MM.1S (cell line): ENCODE data around the gene TMSB4X.

Source experiments
- EZH2 ChIP-seq: fragments of 300-600 bp; sonication (generic); optimal IDR thresholded peaks from 2 replicates; pipeline ENCODE3; 2017; ENCODE audit warnings: low read depth, mild to moderate bottlenecking, antibody characterized with exemption, low read length, mixed read lengths
- TF ChIP-seq, protein P1 (sequence below): fragments of 300-600 bp; sonication (generic); IDR thresholded peaks from 2 replicates; pipeline ENCODE4 v1.5.1; 2016; ENCODE audit warnings: antibody characterized with exemption, low read length, mixed read lengths

DNA sequence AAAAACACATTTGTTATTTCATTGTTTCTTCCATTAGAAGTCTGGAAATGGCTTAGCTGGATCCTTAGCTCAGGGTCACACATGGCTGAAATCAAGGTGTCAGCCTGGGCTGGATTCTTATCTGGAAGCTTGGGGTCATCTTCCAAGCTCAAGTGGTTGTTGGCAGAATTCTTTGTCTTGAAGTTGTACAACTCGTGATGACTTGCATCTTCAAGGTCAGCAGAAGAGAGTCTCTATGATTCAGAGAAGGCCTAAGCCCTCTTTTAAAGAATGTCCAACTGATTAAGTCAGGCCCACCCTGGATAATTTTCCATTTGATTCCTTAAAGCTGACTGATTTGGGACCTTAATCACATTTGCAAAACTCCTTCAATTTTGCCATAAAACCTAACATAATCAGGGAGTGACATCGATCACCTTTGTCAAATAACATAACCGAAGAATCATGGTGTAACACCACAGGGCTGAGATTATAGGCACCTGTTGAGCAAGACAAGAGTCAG is 22.1 kb downstream of the TMSB4X start:
- TF ChIP-seq, protein P1, sequence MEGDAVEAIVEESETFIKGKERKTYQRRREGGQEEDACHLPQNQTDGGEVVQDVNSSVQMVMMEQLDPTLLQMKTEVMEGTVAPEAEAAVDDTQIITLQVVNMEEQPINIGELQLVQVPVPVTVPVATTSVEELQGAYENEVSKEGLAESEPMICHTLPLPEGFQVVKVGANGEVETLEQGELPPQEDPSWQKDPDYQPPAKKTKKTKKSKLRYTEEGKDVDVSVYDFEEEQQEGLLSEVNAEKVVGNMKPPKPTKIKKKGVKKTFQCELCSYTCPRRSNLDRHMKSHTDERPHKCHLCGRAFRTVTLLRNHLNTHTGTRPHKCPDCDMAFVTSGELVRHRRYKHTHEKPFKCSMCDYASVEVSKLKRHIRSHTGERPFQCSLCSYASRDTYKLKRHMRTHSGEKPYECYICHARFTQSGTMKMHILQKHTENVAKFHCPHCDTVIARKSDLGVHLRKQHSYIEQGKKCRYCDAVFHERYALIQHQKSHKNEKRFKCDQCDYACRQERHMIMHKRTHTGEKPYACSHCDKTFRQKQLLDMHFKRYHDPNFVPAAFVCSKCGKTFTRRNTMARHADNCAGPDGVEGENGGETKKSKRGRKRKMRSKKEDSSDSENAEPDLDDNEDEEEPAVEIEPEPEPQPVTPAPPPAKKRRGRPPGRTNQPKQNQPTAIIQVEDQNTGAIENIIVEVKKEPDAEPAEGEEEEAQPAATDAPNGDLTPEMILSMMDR, result no peak
- no peak for TF ChIP-seq EZH2
